Inflammatory macrophage treated with lipopolysaccharide for 1 hour (primary cell): ENCODE data around the gene ELF1.
"Not testable (repeated sequence)": the region's sequence is repeated elsewhere in the genome, so short reads cannot be mapped to it uniquely, and the experiment has no call there.

Source experiments
- DNase-seq, 2 donors: peaks; one replicate each; pipeline ENCODE4 v3.0.0-alpha.2; 2020 to 2022

Gene ELF1

GRCh38 chr13:40981361-40981760 lies 37.8 kb downstream of the ELF1 start:
- DNase-seq, result peak; percentile 83 to 85

- no peak for DNase-seq
Observed at GRCh38 chr13:40980461-40980860, 38.7 kb downstream of the ELF1 start.

GRCh38 chr13:40979232-40979631 lies 39.9 kb downstream of the ELF1 start:
- no peak for DNase-seq

GRCh38 chr13:40978109-40978508 lies 41.0 kb downstream of the ELF1 start:
- DNase-seq, result not testable (repeated sequence)

GRCh38 chr13:40975441-40975840 lies 43.7 kb downstream of the ELF1 start:
- no peak for DNase-seq

- peak in 1 of 2 donors; percentile 44 for DNase-seq
Observed at GRCh38 chr13:40974460-40975407, 44.4 kb downstream of the ELF1 start.

GRCh38 chr13:40973409-40973808 lies 45.7 kb downstream of the ELF1 start:
- no peak for DNase-seq

- no peak for DNase-seq
Observed at GRCh38 chr13:40971321-40971720, 47.8 kb downstream of the ELF1 start.

GRCh38 chr13:40970803-40971202 lies 48.3 kb downstream of the ELF1 start:
- DNase-seq, result no peak

GRCh38 chr13:40969169-40969901 lies 49.8 kb downstream of the ELF1 start:
- peak; percentile 46 to 50 for DNase-seq

GRCh38 chr13:40968416-40969000 lies 50.6 kb downstream of the ELF1 start:
- no peak for DNase-seq

- peak; percentile 87 to 88 for DNase-seq
Observed at GRCh38 chr13:40966298-40966697, 52.8 kb downstream of the ELF1 start.

- no peak for DNase-seq
Observed at GRCh38 chr13:40963927-40964326, 55.2 kb downstream of the ELF1 start.

- DNase-seq, result no peak
Observed at GRCh38 chr13:40961826-40962225, 57.3 kb downstream of the ELF1 start.

- DNase-seq, result peak; percentile 56 to 59
Observed at GRCh38 chr13:40961214-40961613, 57.9 kb downstream of the ELF1 start.

- DNase-seq, result peak in 1 of 2 donors; percentile 37
Observed at GRCh38 chr13:40960716-40961115, 58.4 kb downstream of the ELF1 start.

GRCh38 chr13:40958655-40959054 lies 60.5 kb downstream of the ELF1 start:
- DNase-seq, result no peak

GRCh38 chr13:40946485-40946884 lies 72.6 kb downstream of the ELF1 start:
- no peak for DNase-seq

GRCh38 chr13:40943073-40943472 lies 76.0 kb downstream of the ELF1 start:
- no peak for DNase-seq

GRCh38 chr13:40941581-40941980 lies 77.5 kb downstream of the ELF1 start:
- DNase-seq, result no peak

- no peak for DNase-seq
Observed at GRCh38 chr13:40940841-40941240, 78.3 kb downstream of the ELF1 start.

GRCh38 chr13:40933508-40934204 lies 85.5 kb downstream of the ELF1 start:
- no peak for DNase-seq

GRCh38 chr13:40932252-40932651 lies 86.9 kb downstream of the ELF1 start:
- DNase-seq, result no peak
